NT2/D1 (cell line): ENCODE measurements around the gene FMO1.

Experiments
- SUZ12 ChIP-seq: IDR thresholded peaks from 2 replicates; pipeline ENCODE4 v1.6.1; 2011; ENCODE audit not compliant: insufficient read length, insufficient read depth; ENCODE audit errors: extremely low read depth
- ZNF274 ChIP-seq: IDR thresholded peaks from 2 replicates; pipeline ENCODE4 v1.6.1; 2011; ENCODE audit warnings: mild to moderate bottlenecking, low read depth, low read length

DNA sequence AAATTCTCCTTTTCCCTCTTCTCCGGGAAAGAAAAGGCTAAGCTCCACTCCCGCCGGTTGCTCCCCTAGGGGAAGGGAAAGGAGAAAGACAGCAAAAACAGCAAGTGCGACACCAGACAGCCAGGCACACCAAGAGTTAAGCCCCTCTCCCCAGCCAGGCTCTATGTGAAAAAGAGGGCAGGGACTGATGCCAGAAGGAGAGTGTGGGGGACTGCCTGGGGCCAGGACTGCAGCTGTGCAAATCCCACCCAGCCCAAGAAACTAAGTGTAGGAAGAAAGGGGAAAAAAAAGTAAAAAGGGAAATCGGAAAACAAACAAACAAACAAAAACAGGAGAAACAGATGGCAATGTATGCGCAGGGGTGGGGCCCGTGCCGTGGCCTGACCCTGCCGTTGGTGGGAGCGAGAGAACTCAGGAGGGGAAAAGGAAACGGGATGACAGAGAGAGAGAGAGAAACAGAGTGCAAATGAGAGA lies 27.7 kb upstream of the FMO1 start:
- no peak for TF ChIP-seq ZNF274
- TF ChIP-seq SUZ12: no peak
